ENCODE results near the gene TACC2.
A peak's percentile ranks its signal among the peaks of the same experiment; 100 is the strongest.

Gene TACC2

GRCh38 chr10:122293156-122293960 is 304.4 kb downstream of the TACC2 start:
- no peak for DNase-seq (ENCODE audit: low read depth in 2 of 2)

- DNase-seq (ENCODE audit: low read depth in 2 of 2): no peak
Measured at GRCh38 chr10:122293961-122294380, 305.0 kb downstream of the TACC2 start.

GRCh38 chr10:122294511-122295450 is 305.8 kb downstream of the TACC2 start:
- no peak for DNase-seq (ENCODE audit: low read depth in 2 of 2)

- DNase-seq (ENCODE audit: low read depth in 2 of 2): no peak
Measured at GRCh38 chr10:122295451-122295809, 306.5 kb downstream of the TACC2 start.

- DNase-seq (ENCODE audit: low read depth in 2 of 2): no peak
Measured at GRCh38 chr10:122296363-122297120, 307.6 kb downstream of the TACC2 start.

- DNase-seq (ENCODE audit: low read depth in 2 of 2): no peak
Measured at GRCh38 chr10:122297583-122297982, 308.6 kb downstream of the TACC2 start.

- no peak for DNase-seq (ENCODE audit: low read depth in 2 of 2)
Measured at GRCh38 chr10:122298206-122298597, 309.2 kb downstream of the TACC2 start.

GRCh38 chr10:122298598-122299301 is 309.8 kb downstream of the TACC2 start:
- DNase-seq (ENCODE audit: low read depth in 2 of 2): peak; percentile 36 to 52

GRCh38 chr10:122299423-122300075 is 310.6 kb downstream of the TACC2 start:
- no peak for DNase-seq (ENCODE audit: low read depth in 2 of 2)

- no peak for DNase-seq (ENCODE audit: low read depth in 2 of 2)
Measured at GRCh38 chr10:122301055-122301810, 312.3 kb downstream of the TACC2 start.

GRCh38 chr10:122301811-122302115 is 312.8 kb downstream of the TACC2 start:
- DNase-seq (ENCODE audit: low read depth in 2 of 2): no peak

- DNase-seq (ENCODE audit: low read depth in 2 of 2): no peak
Measured at GRCh38 chr10:122302315-122302714, 313.4 kb downstream of the TACC2 start.

GRCh38 chr10:122303271-122304053 is 314.5 kb downstream of the TACC2 start:
- no peak for DNase-seq (ENCODE audit: low read depth in 2 of 2)

Data from stimulated activated CD8-positive, alpha-beta memory T cell treated with anti-CD3 and anti-CD28 coated beads, Interleukin-2, amount 100 ng/mL, for 48 hours (primary cell).